T follicular helper cell (primary cell): Measurements from ENCODE around the gene P2RX7.
A peak's percentile ranks its signal among the peaks of the same experiment; 100 is the strongest.

Source experiments
- DNase-seq: peaks from one replicate; pipeline ENCODE4 v3.0.0-alpha.2; 2020; ENCODE audit warnings: low read depth

The P2RX7 gene

GRCh38 chr12:121110211-121110940, 22.3 kb upstream of the P2RX7 start:
- peak; percentile 43 for DNase-seq

- no peak for DNase-seq
These were observed 21.0 kb upstream of the P2RX7 start for GRCh38 chr12:121111684-121112083.

GRCh38 chr12:121112496-121112895, 20.2 kb upstream of the P2RX7 start:
- no peak for DNase-seq

- no peak for DNase-seq
These were observed 19.6 kb upstream of the P2RX7 start for GRCh38 chr12:121113057-121113456.

GRCh38 chr12:121114019-121114639, 18.5 kb upstream of the P2RX7 start:
- DNase-seq = no peak

GRCh38 chr12:121114806-121115205, 17.9 kb upstream of the P2RX7 start:
- DNase-seq = no peak

- no peak for DNase-seq
These were observed 17.1 kb upstream of the P2RX7 start for GRCh38 chr12:121115530-121115929.

GRCh38 chr12:121116318-121117225, 16.1 kb upstream of the P2RX7 start:
- no peak for DNase-seq

GRCh38 chr12:121117226-121117777, 15.4 kb upstream of the P2RX7 start:
- no peak for DNase-seq

GRCh38 chr12:121120323-121120722, 12.4 kb upstream of the P2RX7 start:
- no peak for DNase-seq

GRCh38 chr12:121120989-121121755, 11.5 kb upstream of the P2RX7 start:
- DNase-seq = no peak

- no peak for DNase-seq
These were observed 10.9 kb upstream of the P2RX7 start for GRCh38 chr12:121121805-121122204.

GRCh38 chr12:121123488-121123887, 9.2 kb upstream of the P2RX7 start:
- no peak for DNase-seq

- no peak for DNase-seq
These were observed 8.1 kb upstream of the P2RX7 start for GRCh38 chr12:121124402-121125109.

GRCh38 chr12:121127501-121127900, 5.2 kb upstream of the P2RX7 start:
- DNase-seq = no peak

- peak; percentile 70 for DNase-seq
These were observed 3.5 kb upstream of the P2RX7 start for GRCh38 chr12:121128908-121129810.

- DNase-seq = no peak
These were observed 2.9 kb upstream of the P2RX7 start for GRCh38 chr12:121129811-121130147.

GRCh38 chr12:121130866-121131373, 1.8 kb upstream of the P2RX7 start:
- DNase-seq = no peak

GRCh38 chr12:121131941-121132341, 735 bp upstream of the P2RX7 start:
- DNase-seq = no peak

- no peak for DNase-seq
These were observed 1.2 kb downstream of the P2RX7 start for GRCh38 chr12:121133838-121134237.
